NCI-H524 treated with DMSO at 0.1 percent for 48 hours (cell line): ENCODE measurements around the gene THUMPD2.

ENCODE experiments used
- DNase-seq: peaks from one replicate; lab custom pipeline; 2025; lab: John Stamatoyannopoulos, UW

THUMPD2 gene

GRCh38 chr2:39718483-39718882 lies 60.6 kb downstream of the THUMPD2 start:
- no peak for DNase-seq

DNA sequence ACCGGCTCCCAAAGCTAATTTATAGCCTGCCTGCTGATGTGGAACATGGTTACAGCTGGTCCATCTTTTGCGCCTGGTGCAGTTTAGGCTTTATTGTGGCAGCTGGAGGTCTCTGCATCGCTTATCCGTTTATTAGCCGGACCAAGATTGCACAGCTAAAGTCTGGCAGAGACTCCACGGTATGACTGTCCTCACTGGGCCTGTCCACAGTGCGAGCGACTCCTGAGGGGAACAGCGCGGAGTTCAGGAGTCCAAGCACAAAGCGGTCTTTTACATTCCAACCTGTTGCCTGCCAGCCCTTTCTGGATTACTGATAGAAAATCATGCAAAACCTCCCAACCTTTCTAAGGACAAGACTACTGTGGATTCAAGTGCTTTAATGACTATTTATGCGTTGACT lies 62.0 kb downstream of the THUMPD2 start:
- DNase-seq, result no peak

- no peak for DNase-seq
These were observed 63.2 kb downstream of the THUMPD2 start for GRCh38 chr2:39715822-39716221.

- no peak for DNase-seq
These were observed 64.0 kb downstream of the THUMPD2 start for GRCh38 chr2:39715095-39715494.

DNA sequence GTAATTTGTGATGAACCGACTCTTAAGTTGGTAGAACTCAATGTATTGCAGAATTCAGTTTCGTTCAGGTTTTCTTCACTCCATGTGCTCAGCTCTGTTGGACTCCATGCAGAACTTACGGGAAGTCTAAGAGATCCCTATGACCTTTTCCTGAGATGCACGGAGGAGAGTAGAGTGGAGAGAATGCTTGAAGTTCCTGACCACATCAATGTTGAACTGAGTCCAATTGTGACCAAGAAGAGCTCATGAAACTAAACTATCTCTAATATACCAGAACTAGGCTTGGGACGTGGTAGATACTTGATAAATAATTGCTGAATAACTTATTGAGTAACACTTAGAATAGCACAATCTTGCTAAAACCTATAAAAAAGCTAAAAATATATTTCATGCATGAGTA lies 66.1 kb downstream of the THUMPD2 start:
- DNase-seq, result no peak

DNA sequence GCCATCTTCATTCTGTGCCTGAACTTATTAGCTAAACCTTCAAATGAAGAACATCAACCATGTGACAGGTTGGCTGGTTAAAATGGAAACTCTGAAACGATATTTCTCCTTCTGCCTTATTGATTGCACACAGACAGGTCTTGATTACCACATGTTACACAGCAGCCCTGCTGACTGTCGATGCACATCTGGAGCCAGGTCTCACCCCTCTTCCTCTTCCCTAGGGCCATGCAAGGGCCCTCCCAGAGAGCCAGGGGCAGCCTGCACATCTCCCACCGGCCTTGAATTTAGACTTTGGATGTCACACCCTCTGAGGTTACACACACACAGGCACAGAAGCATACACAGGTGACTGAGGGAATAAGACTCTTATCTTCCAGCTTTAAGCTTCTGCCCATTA lies 68.3 kb downstream of the THUMPD2 start:
- no peak for DNase-seq

GRCh38 chr2:39708003-39708402 lies 71.1 kb downstream of the THUMPD2 start:
- no peak for DNase-seq

GRCh38 chr2:39706945-39707344 lies 72.1 kb downstream of the THUMPD2 start:
- no peak for DNase-seq

DNA sequence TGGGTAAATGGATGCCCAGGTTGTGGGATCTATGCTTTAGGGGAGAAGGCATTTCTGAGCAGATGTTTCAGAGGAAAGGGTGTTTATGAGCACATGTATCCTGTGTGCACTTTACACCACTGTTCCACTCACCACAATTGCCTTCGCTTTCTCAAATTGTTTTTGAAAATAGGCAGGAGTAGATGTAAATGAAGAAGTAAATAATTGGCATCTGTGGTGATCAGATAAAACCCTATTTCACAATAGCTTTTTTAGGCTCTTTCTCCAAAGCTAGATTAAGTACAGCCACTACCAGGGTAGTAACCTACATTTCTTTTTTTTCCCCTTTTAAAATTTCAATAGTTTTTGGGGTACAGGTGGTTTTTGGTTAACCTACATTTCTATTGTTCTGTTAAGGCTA lies 72.7 kb downstream of the THUMPD2 start:
- DNase-seq, result no peak

DNA sequence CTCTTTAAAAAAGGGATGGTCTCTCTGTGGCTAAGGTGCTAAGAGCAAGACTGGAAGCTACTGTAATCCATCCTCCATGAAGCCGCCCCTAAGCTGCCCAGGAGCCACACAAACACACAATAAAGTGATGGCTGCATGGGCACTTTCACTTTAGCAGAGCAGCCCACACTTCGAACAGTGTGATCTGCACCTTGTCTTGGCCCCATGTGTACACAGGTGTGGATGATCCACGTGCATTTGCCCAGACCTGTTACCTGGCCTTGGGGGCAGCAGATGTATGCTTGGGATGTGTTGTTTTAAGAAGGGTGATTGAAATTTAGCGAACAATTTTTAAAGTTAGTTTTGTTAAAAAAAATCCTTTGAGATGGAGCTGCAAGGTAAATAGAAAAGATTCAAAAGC lies 73.4 kb downstream of the THUMPD2 start:
- DNase-seq, result no peak

GRCh38 chr2:39704540-39704939 lies 74.5 kb downstream of the THUMPD2 start:
- no peak for DNase-seq

- DNase-seq, result peak; percentile 19
These were observed 75.7 kb downstream of the THUMPD2 start for GRCh38 chr2:39703181-39703872.

- DNase-seq, result no peak
These were observed 77.9 kb downstream of the THUMPD2 start for GRCh38 chr2:39701137-39701536.

GRCh38 chr2:39697454-39697853 lies 81.6 kb downstream of the THUMPD2 start:
- DNase-seq, result no peak

- peak; percentile 82 for DNase-seq
These were observed 82.2 kb downstream of the THUMPD2 start for GRCh38 chr2:39696838-39697237.

GRCh38 chr2:39696101-39696553 lies 82.9 kb downstream of the THUMPD2 start:
- peak; percentile 98 for DNase-seq

GRCh38 chr2:39693245-39693644 lies 85.8 kb downstream of the THUMPD2 start:
- DNase-seq, result no peak

- no peak for DNase-seq
These were observed 89.2 kb downstream of the THUMPD2 start for GRCh38 chr2:39689876-39690275.

- DNase-seq, result no peak
These were observed 89.7 kb downstream of the THUMPD2 start for GRCh38 chr2:39689272-39689841.

DNA sequence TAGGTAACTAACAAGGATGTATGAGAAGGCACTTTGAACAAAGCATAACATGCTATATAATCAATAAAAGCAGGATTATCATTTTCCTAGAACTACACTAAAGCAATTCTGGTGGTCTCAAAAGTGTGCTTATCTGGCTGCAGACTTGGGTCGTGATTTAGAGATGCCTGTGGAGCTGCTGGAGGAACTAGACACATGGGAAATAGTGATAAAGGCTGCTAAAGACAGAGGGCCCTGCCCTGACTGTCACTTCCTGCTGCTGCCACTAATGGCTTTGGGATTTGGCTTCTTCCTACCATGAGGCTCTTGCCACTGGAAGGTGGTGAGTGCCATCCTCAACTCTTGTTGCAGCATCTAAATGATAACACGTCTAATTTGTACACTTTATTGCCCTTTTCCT lies 90.9 kb downstream of the THUMPD2 start:
- DNase-seq, result no peak

GRCh38 chr2:39686456-39686855 lies 92.6 kb downstream of the THUMPD2 start:
- DNase-seq, result no peak
